ENCODE data around the gene KRT12.
"Not testable (repeated sequence)": the region's sequence is repeated elsewhere in the genome, so short reads cannot be mapped to it uniquely, and the experiment has no call there.

The KRT12 gene

DNA sequence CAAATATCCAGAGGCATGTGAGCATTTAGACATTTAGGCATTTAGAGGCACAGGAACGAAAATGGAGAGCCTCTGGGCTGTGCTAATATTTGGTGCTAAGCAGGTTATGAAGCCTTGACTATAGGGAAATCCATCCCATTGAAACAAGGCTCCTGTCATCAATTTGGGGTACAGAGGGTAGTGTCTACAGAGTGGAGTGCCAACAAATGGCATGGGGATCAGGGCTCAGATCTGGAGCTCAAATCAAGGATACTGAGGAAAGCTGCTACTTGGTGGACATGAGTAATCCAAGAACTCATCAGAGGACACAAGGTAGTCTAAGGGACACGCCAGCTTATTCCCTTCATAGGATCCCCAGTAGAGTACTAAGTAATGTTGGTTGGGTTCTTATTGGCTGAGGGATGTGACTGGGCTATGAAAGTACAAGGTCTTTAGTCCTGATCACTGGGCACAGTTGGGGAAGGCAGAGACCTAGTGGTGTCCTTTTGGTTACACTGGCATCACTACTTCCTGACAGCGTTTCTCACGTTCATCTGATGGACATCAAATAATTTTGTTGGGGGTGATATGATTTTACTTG lies 49.8 kb downstream of the KRT12 start:
- Mint-ChIP-seq H3K4me1 (peaks cover 26% of the 10 kb centered on the region), H3K4me3 (peak overlapping the region; percentile 69), H3K9me3 (peaks cover 8% of the 10 kb centered on the region), H3K27me3 (peaks cover 18% of the 10 kb centered on the region), H3K36me3 (peaks cover 25% of the 10 kb centered on the region), H3K27ac (no peak overlapping the region)

- Mint-ChIP-seq H3K27me3 (peaks cover 22% of the 10 kb centered on the region), H3K36me3 (peaks cover 23% of the 10 kb centered on the region), H3K4me1 (peaks cover 26% of the 10 kb centered on the region), H3K9me3 (peaks cover 8% of the 10 kb centered on the region), H3K4me3 (peak overlapping the region; percentile 69), H3K27ac (no peak overlapping the region)
These were observed 50.5 kb downstream of the KRT12 start for GRCh38 chr17:40816569-40816968.

- H3K4me1 Mint-ChIP-seq = peaks cover 26% of the 10 kb centered on the region
- peak overlapping the region; percentile 26 for H3K27ac Mint-ChIP-seq
- no peak overlapping the region for H3K4me3 Mint-ChIP-seq
- peaks cover 23% of the 10 kb centered on the region for H3K36me3 Mint-ChIP-seq
- peaks cover 7% of the 10 kb centered on the region for H3K9me3 Mint-ChIP-seq
- H3K27me3 Mint-ChIP-seq = peaks cover 29% of the 10 kb centered on the region
These were observed 51.6 kb downstream of the KRT12 start for GRCh38 chr17:40815381-40815780.

DNA sequence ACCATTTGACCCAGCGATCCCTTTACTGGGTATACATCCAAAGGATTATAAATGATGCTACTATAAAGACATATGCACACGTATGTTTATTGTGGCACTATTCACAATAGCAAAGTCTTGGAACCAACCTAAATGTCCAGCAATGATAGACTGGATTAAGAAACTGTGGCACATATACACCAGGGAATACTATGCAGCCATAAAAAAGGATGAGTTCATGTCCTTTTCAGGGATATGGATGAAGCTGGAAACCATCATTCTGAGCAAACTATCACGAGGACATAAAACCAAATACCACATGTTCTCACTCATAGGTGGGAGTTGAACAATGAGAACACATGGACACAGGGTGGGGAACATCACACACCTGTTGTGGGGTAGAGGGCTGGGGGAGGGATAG lies 52.4 kb downstream of the KRT12 start:
- peaks cover 19% of the 10 kb centered on the region for H3K4me1 Mint-ChIP-seq
- H3K27me3 Mint-ChIP-seq = peaks cover 35% of the 10 kb centered on the region
- H3K27ac Mint-ChIP-seq, H3K4me3 Mint-ChIP-seq, H3K9me3 Mint-ChIP-seq: not testable (repeated sequence)
- peaks cover 21% of the 10 kb centered on the region for H3K36me3 Mint-ChIP-seq

DNA sequence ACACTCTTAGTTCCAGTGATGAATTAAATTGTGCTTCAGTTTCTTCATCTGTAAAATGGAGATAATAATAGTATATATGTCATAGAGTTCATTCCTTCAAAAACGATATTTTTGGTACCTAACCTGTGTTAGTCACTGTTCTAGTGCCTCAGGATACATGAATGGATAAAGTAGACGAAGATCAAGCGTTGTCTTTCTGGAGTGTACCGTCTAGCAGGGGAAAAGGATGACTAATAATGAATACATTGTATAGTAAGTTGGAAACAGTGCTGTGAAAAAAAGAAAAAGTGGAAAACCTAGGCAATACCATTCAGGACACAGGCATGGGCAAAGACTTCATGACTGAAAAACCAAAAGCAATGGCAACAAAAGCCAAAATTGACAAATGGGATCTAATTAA lies 53.2 kb downstream of the KRT12 start:
- no peak overlapping the region for H3K4me3 Mint-ChIP-seq
- H3K27me3 Mint-ChIP-seq = peaks cover 40% of the 10 kb centered on the region

GRCh38 chr17:40812639-40813038 lies 54.4 kb downstream of the KRT12 start:
- Mint-ChIP-seq H3K36me3 (peaks cover 15% of the 10 kb centered on the region), H3K4me1 (peaks cover 7% of the 10 kb centered on the region), H3K4me3 (no peak overlapping the region), H3K27ac (no peak overlapping the region), H3K27me3 (peaks cover 47% of the 10 kb centered on the region), H3K9me3 (no peaks in the 10 kb centered on the region)

More for the DNA sequence above, 53.2 kb downstream of the KRT12 start:
- Mint-ChIP-seq H3K36me3 (peaks cover 21% of the 10 kb centered on the region), H3K4me1 (peaks cover 14% of the 10 kb centered on the region), H3K9me3 (no peaks in the 10 kb centered on the region), H3K27ac (no peak overlapping the region)
